Gastroesophageal sphincter (tissue), 4 donors: ENCODE data around the gene APP. TPM values are rescaled to one million over a fixed set of nuclear protein-coding genes. Genes with fewer than 3 reads are reported as not detected.

Experiments
- ATAC-seq: fragments of 150-250 bp; one replicate; pipeline ENCODE4 v1.9.1; 2016; ENCODE audit warnings: mild to moderate bottlenecking, moderate library complexity
- H3K27ac ChIP-seq, 4 donors: fragments of 200-600 bp; sonication (generic) in 3 of 4; 1 replicate in 3 of 4; 2 replicates in 1 of 4; pipeline ENCODE4 v1.5.1; 2016 to 2019
- H3K27me3 ChIP-seq: fragments of 200-600 bp; sonication (generic); one replicate; pipeline ENCODE4 v1.5.1; 2019
- H3K36me3 ChIP-seq, 2 donors: fragments of 200-600 bp; sonication (generic); one replicate each; pipeline ENCODE4 v1.5.1; 2019; ENCODE audit warnings: control low read depth in 1 of 2
- H3K4me1 ChIP-seq, 3 donors: fragments of 200-600 bp; sonication (generic); 1 replicate in 2 of 3; 2 replicates in 1 of 3; pipeline ENCODE4 v1.5.1; 2016 to 2019; ENCODE audit warnings: control low read depth in 2 of 3
- H3K4me3 ChIP-seq, 2 donors: fragments of 200-600 bp; sonication (generic); one replicate each; pipeline ENCODE4 v1.5.1; 2019; ENCODE audit warnings: mild to moderate bottlenecking in 1 of 2, moderate library complexity in 1 of 2
- H3K9me3 ChIP-seq, 3 donors: fragments of 200-600 bp; sonication (generic); one replicate each; pipeline ENCODE4 v1.5.1; 2017 to 2019; ENCODE audit warnings: control low read depth in 2 of 3
- CTCF ChIP-seq, 4 experiments: fragments of 200-600 bp in 2 of 4; fragments of 450-650 bp in 2 of 4; sonication (generic) in 1 of 4; IDR thresholded peaks; one replicate each; pipeline ENCODE4 v1.5.1; 2017 to 2019; ENCODE audit warnings: antibody characterized with exemption in 4 of 4, mild to moderate bottlenecking in 2 of 4, moderate library complexity in 2 of 4
- EP300 ChIP-seq: sonication (generic); formaldehyde crosslinking; IDR thresholded peaks from one replicate; pipeline ENCODE4 v1.6.1; 2017; ENCODE audit warnings: antibody characterized with exemption, mild to moderate bottlenecking
- POLR2A ChIP-seq, 2 donors: fragments of 450-650 bp; IDR thresholded peaks; one replicate each; pipeline ENCODE4 v1.6.1; 2017; ENCODE audit warnings: antibody characterized with exemption in 2 of 2, mild to moderate bottlenecking in 2 of 2, moderate library complexity in 1 of 2
- POLR2AphosphoS5 ChIP-seq: sonication (generic); formaldehyde crosslinking; IDR thresholded peaks from one replicate; pipeline ENCODE4 v1.6.1; 2017; ENCODE audit warnings: antibody characterized with exemption
- WGBS, 2 donors: methylation state at CpG; one replicate each; pipeline ENCODE4 v1.1.5; 2018; ENCODE audit warnings: low coverage in 1 of 2; 5-methylcytosine and 5-hydroxymethylcytosine counted together
- total RNA-seq, 4 donors: library from RNA; depleted of rRNA; stranded (reverse); fragments of >200 nt; gene quantifications; one replicate each; pipeline ENCODE4 v1.1.0, GENCODE V29; 2016

APP gene
- total RNA-seq, 4 donors from 2014 or later: 282 to 724 (median 545) TPM

GRCh38 chr21:25974964-25975363 is 195.6 kb downstream of the APP start:
- peaks cover 0 to 71% of the 10 kb centered on the region in 2 donors for H3K36me3 ChIP-seq
- no peaks in the 10 kb centered on the region for H3K4me1 ChIP-seq
- ATAC-seq: no peak
- WGBS, 2 donors: 50 to 80% methylated on average over 1 of the region's 8 CpGs
- H3K27me3 ChIP-seq: no peaks in the 10 kb centered on the region
- no peaks in the 10 kb centered on the region for H3K9me3 ChIP-seq
- no peak for TF ChIP-seq POLR2AphosphoS5
- no peak for TF ChIP-seq EP300
- no peak for TF ChIP-seq POLR2A (IDR thresholded peaks at IDR 0.05)
- TF ChIP-seq CTCF (IDR thresholded peaks at IDR 0.05): no peak
- H3K4me3 ChIP-seq: no peak overlapping the region
- H3K27ac ChIP-seq: no peak overlapping the region

GRCh38 chr21:25970254-25970930 is 200.2 kb downstream of the APP start:
- H3K9me3 ChIP-seq: no peaks in the 10 kb centered on the region
- WGBS, 2 donors: 67 to 71% methylated on average over 15 of the region's 15 CpGs
- peaks cover 0 to 5% (median 3%) of the 10 kb centered on the region in 3 donors for H3K4me1 ChIP-seq
- H3K27ac ChIP-seq: peak overlapping the region in 2 of 4 donors; percentile 14 to 52
- no peak for TF ChIP-seq CTCF (IDR thresholded peaks at IDR 0.05)
- TF ChIP-seq POLR2A (IDR thresholded peaks at IDR 0.05): no peak
- no peak for TF ChIP-seq EP300
- TF ChIP-seq POLR2AphosphoS5: no peak
- no peak overlapping the region for H3K4me3 ChIP-seq
- peaks cover 0 to 66% of the 10 kb centered on the region in 2 donors for H3K36me3 ChIP-seq
- ATAC-seq: no peak
- no peaks in the 10 kb centered on the region for H3K27me3 ChIP-seq

- Histone ChIP-seq H3K4me3 (no peak overlapping the region), H3K27ac (peak overlapping the region in 2 of 4 donors; percentile 3 to 13), H3K9me3 (no peaks in the 10 kb centered on the region), H3K27me3 (no peaks in the 10 kb centered on the region), H3K36me3 (peaks cover 0 to 53% of the 10 kb centered on the region in 2 donors), H3K4me1 (peaks cover 0 to 14% (median 3%) of the 10 kb centered on the region in 3 donors)
- ATAC-seq: no peak
- TF ChIP-seq POLR2A (IDR thresholded peaks at IDR 0.05) (no peak), EP300 (no peak), CTCF (IDR thresholded peaks at IDR 0.05) (no peak), POLR2AphosphoS5 (no peak)
- WGBS, 2 donors: 89 to 97% methylated on average over 4 of the region's 4 CpGs
These were observed 202.6 kb downstream of the APP start for GRCh38 chr21:25967901-25968438.

- no peak for TF ChIP-seq POLR2A (IDR thresholded peaks at IDR 0.05)
- TF ChIP-seq POLR2AphosphoS5: no peak
- no peak for TF ChIP-seq CTCF (IDR thresholded peaks at IDR 0.05)
- TF ChIP-seq EP300: no peak
- Histone ChIP-seq H3K4me3 (no peak overlapping the region), H3K27me3 (no peaks in the 10 kb centered on the region), H3K9me3 (no peaks in the 10 kb centered on the region), H3K27ac (peak overlapping the region in 2 of 4 donors; percentile 3 to 13), H3K4me1 (peaks cover 0 to 17% (median 3%) of the 10 kb centered on the region in 3 donors), H3K36me3 (peaks cover 0 to 47% of the 10 kb centered on the region in 2 donors)
- ATAC-seq: peak; percentile 55
- 56 to 84% methylated on average over 4 of the region's 4 CpGs for WGBS, 2 donors
These were observed 203.2 kb downstream of the APP start for GRCh38 chr21:25967181-25967900.
